Liver (tissue), 9 donors: ENCODE data around the gene PAX7. TPM values are rescaled to one million over a fixed set of nuclear protein-coding genes. Genes with fewer than 3 reads are reported as not detected.
A peak's percentile ranks its signal among the peaks of the same experiment; 100 is the strongest.

Experiments used
- DNase-seq: peaks from one replicate; pipeline ENCODE4 v3.0.0-alpha.2; 2017; ENCODE audit warnings: low spot score
- H3K27ac ChIP-seq, 2 donors: one replicate each; pipeline ENCODE4 v1.7.0; 2013; ENCODE audit warnings: inconsistent platforms in 2 of 2, low read length in 2 of 2, control low read depth in 1 of 2, low read depth in 1 of 2, mild to moderate bottlenecking in 1 of 2
- H3K27me3 ChIP-seq, 4 donors: one replicate each; pipeline versions ENCODE4 v1.6.1 to v1.7.0; 2013; ENCODE audit warnings: low read length in 3 of 4, inconsistent platforms in 1 of 4, mild to moderate bottlenecking in 1 of 4, moderate library complexity in 1 of 4; ENCODE audit not compliant: control insufficient read depth in 4 of 4, insufficient read depth in 4 of 4
- H3K36me3 ChIP-seq, 4 donors: one replicate each; pipeline versions ENCODE4 v1.6.1 to v1.7.0; 2013; ENCODE audit warnings: low read length in 3 of 4, mild to moderate bottlenecking in 3 of 4, low read depth in 1 of 4, moderate library complexity in 1 of 4; ENCODE audit not compliant: control insufficient read depth in 4 of 4, insufficient read depth in 3 of 4
- H3K4me1 ChIP-seq, 4 donors: one replicate each; pipeline versions ENCODE4 v1.6.1 to v1.7.0; 2013; ENCODE audit warnings: low read length in 3 of 4, mild to moderate bottlenecking in 3 of 4, moderate library complexity in 1 of 4; ENCODE audit not compliant: control insufficient read depth in 4 of 4, insufficient read depth in 4 of 4
- H3K4me3 ChIP-seq, 3 donors: one replicate each; pipeline versions ENCODE4 v1.6.1 to v1.7.0; 2013; ENCODE audit warnings: low read length in 3 of 3, control low read depth in 1 of 3, low read depth in 1 of 3, mild to moderate bottlenecking in 1 of 3
- H3K9ac ChIP-seq, 2 donors: one replicate each; pipeline ENCODE4 v1.7.0; 2013; ENCODE audit warnings: low read length in 2 of 2, mild to moderate bottlenecking in 2 of 2, moderate library complexity in 2 of 2, control low read depth in 1 of 2, low read depth in 1 of 2
- H3K9me3 ChIP-seq, 4 donors: one replicate each; pipeline versions ENCODE4 v1.6.1 to v1.7.0; 2013; ENCODE audit warnings: low read length in 3 of 4; ENCODE audit not compliant: control insufficient read depth in 4 of 4
- CTCF ChIP-seq: fragments of 150-350 bp; IDR thresholded peaks from 2 replicates; pipeline ENCODE4 v1.5.1; 2017; ENCODE audit warnings: improper control_type of control experiment, low read depth, low read length; ENCODE audit not compliant: missing input control
- EGR1 ChIP-seq, 2 donors: IDR thresholded peaks; 2 replicates each; pipeline ENCODE4 v1.6.1; 2016 to 2018; ENCODE audit warnings: antibody characterized with exemption in 2 of 2, low read depth in 2 of 2
- FOXA1 ChIP-seq: IDR thresholded peaks from 2 replicates; pipeline ENCODE4 v1.6.1; 2016; ENCODE audit warnings: antibody characterized with exemption
- FOXA2 ChIP-seq: IDR thresholded peaks from 2 replicates; pipeline ENCODE4 v1.6.1; 2016; ENCODE audit warnings: antibody characterized with exemption
- GABPA ChIP-seq, 2 donors: IDR thresholded peaks in 1 of 2; conservative IDR thresholded peaks in 1 of 2; 2 replicates each; pipeline ENCODE4 v1.6.1; 2016; ENCODE audit warnings: antibody characterized with exemption in 2 of 2, mild to moderate bottlenecking in 1 of 2, moderate library complexity in 1 of 2
- HNF4A ChIP-seq, 2 donors: conservative IDR thresholded peaks; 2 replicates each; pipeline ENCODE4 v1.6.1; 2016; ENCODE audit warnings: antibody characterized with exemption in 2 of 2, mild to moderate bottlenecking in 2 of 2
- JUND ChIP-seq, 2 donors: IDR thresholded peaks; 2 replicates each; pipeline ENCODE4 v1.6.1; 2016; ENCODE audit warnings: antibody characterized with exemption in 2 of 2
- MAX ChIP-seq: IDR thresholded peaks from 2 replicates; pipeline ENCODE4 v1.6.1; 2016; ENCODE audit warnings: antibody characterized with exemption
- NR2F2 ChIP-seq: IDR thresholded peaks from 2 replicates; pipeline ENCODE4 v1.6.1; 2016; ENCODE audit warnings: antibody characterized with exemption
- REST ChIP-seq: IDR thresholded peaks from 2 replicates; pipeline ENCODE4 v1.6.1; 2016; ENCODE audit warnings: antibody characterized with exemption, mild to moderate bottlenecking
- RXRA ChIP-seq, 2 donors: IDR thresholded peaks; 2 replicates each; pipeline ENCODE4 v1.6.1; 2017 to 2018; ENCODE audit warnings: antibody characterized with exemption in 2 of 2, mild to moderate bottlenecking in 1 of 2
- SP1 ChIP-seq: IDR thresholded peaks from 2 replicates; pipeline ENCODE4 v1.6.1; 2018; ENCODE audit warnings: antibody characterized with exemption, mild to moderate bottlenecking
- YY1 ChIP-seq: IDR thresholded peaks from 2 replicates; pipeline ENCODE4 v1.6.1; 2016; ENCODE audit warnings: antibody characterized with exemption, mild to moderate bottlenecking
- ZBTB33 ChIP-seq: IDR thresholded peaks from 2 replicates; pipeline ENCODE4 v1.6.1; 2016; ENCODE audit warnings: antibody characterized with exemption
- WGBS: extraction: QIAGEN DNeasy Blood & Tissue Kit; methylation state at CpG from one replicate; pipeline ENCODE4 v1.1.7; 2013; 5-methylcytosine and 5-hydroxymethylcytosine counted together
- polyA plus RNA-seq, 2 donors: library from polyadenylated mRNA; stranded (reverse) in 1 of 2; unstranded in 1 of 2; fragments of 200-250 nt in 1 of 2; fragments of >200 nt in 1 of 2; fragmentation: Nextera tagmentation in 1 of 2; extraction: Ambion mirVana in 1 of 2; gene quantifications; one replicate each; pipeline versions ENCODE4 v1.2.1 to v1.2.3, GENCODE V29; 2013 to 2015
- total RNA-seq, 2 donors: library from RNA; depleted of rRNA; stranded (reverse); fragments of >200 nt; gene quantifications; one replicate each; pipeline ENCODE4 v1.2.3, GENCODE V29; 2014
- donor health status: healthy.
- donor health status: healthy.
- donor health status: healthy.
- donor health status: healthy.
- donor health status: healthy.

The PAX7 gene
- total and polyA plus RNA-seq, 4 donors, result not detected

GRCh38 chr1:18703041-18703621 is 72.5 kb downstream of the PAX7 start:
- Histone ChIP-seq H3K4me1 (peaks cover 0 to 2% (median 0%) of the 10 kb centered on the region in 4 donors), H3K9me3 (no peaks in the 10 kb centered on the region), H3K27ac (no peak overlapping the region), H3K4me3 (no peak overlapping the region), H3K36me3 (no peaks in the 10 kb centered on the region), H3K9ac (no peak overlapping the region), H3K27me3 (peaks cover 0 to 10% (median 0%) of the 10 kb centered on the region in 4 donors)
- TF ChIP-seq EGR1 (IDR thresholded peaks at IDR 0.05; ENCODE audit: low read depth in 2 of 2) (no peak), HNF4A (conservative IDR thresholded peaks at IDR 0.05) (peak in 1 of 2 donors; percentile 10)
- DNase-seq, result no peak
- WGBS, result 36% methylated on average over 21 of the region's 21 CpGs

GRCh38 chr1:18705811-18706210 is 75.2 kb downstream of the PAX7 start:
- Histone ChIP-seq H3K27me3 (peaks cover 0 to 9% (median 0%) of the 10 kb centered on the region in 4 donors), H3K36me3 (no peaks in the 10 kb centered on the region), H3K9ac (no peak overlapping the region), H3K4me3 (no peak overlapping the region), H3K27ac (no peak overlapping the region), H3K4me1 (peaks cover 0 to 2% (median 0%) of the 10 kb centered on the region in 4 donors), H3K9me3 (no peaks in the 10 kb centered on the region)
- TF ChIP-seq YY1, result no peak
- no peak for TF ChIP-seq GABPA (IDR thresholded peaks at IDR 0.05 in 1 of 2, conservative IDR thresholded peaks at IDR 0.05 in 1 of 2)
- no peak for TF ChIP-seq REST
- TF ChIP-seq ZBTB33, result no peak
- no peak for TF ChIP-seq JUND (IDR thresholded peaks at IDR 0.05)
- TF ChIP-seq CTCF, result no peak
- TF ChIP-seq NR2F2, result no peak
- TF ChIP-seq HNF4A (conservative IDR thresholded peaks at IDR 0.05), result no peak
- no peak for TF ChIP-seq MAX
- TF ChIP-seq FOXA1, result no peak
- no peak for TF ChIP-seq RXRA (IDR thresholded peaks at IDR 0.05)
- no peak for TF ChIP-seq SP1
- TF ChIP-seq FOXA2, result no peak
- WGBS, result 45% methylated on average over 12 of the region's 12 CpGs
- DNase-seq, result no peak
